ENCODE data around the gene FBXO38. TPM values are rescaled to one million over a fixed set of nuclear protein-coding genes. Genes with fewer than 3 reads are reported as not detected.

Gene FBXO38
- total RNA-seq, 1 experiment from 2014 or later = 36.3 TPM

GRCh38 chr5:148459669-148460068, 75.9 kb downstream of the FBXO38 start:
- intact Hi-C loops (cut with micrococcal nuclease) = loop anchor here (5.0 kb wide), 1 partner anchor 282 kb away; no protein-coding TSS in a partner anchor
- ATAC-seq (no peak), DNase-seq (ENCODE audit: low read depth, low spot score) (no peak)
- H3K9ac ChIP-seq (ENCODE audit: low read length) = no peak overlapping the region
- no peak overlapping the region for H3K4me2 ChIP-seq (ENCODE audit: low read length)
- no peaks in the 10 kb centered on the region for H3K36me3 ChIP-seq (ENCODE audit: control insufficient read depth in 1 of 2, insufficient read depth in 2 of 2, low read length in 2 of 2)
- ChIA-PET CTCF (interaction anchor here (2.0 kb wide), 1 partner anchor 271 kb away, joined by 11 read pairs; no protein-coding TSS in a partner anchor), POLR2A (no interaction called here), RAD21 (ENCODE audit: low non-redundant PET in 1 of 2, low total read pairs in 2 of 2, uncharacterized antibody in 2 of 2, unreplicated experiment in 2 of 2) (no interaction called here)
- TF ChIP-seq, protein P1, sequence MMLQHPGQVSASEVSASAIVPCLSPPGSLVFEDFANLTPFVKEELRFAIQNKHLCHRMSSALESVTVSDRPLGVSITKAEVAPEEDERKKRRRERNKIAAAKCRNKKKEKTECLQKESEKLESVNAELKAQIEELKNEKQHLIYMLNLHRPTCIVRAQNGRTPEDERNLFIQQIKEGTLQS (IDR thresholded peaks at IDR 0.05) = no peak
- TF ChIP-seq EZH2 (IDR thresholded peaks at IDR 0.05) = no peak
- no peak for TF ChIP-seq ZBTB33 (IDR thresholded peaks at IDR 0.05; ENCODE audit: extremely low read depth, insufficient replicate concordance, low read length)
- TF ChIP-seq REST (IDR thresholded peaks at IDR 0.05; ENCODE audit: low read depth) = no peak
- no peak for TF ChIP-seq ZNF274 (IDR thresholded peaks at IDR 0.05; ENCODE audit: low read depth, low read length)
- no peak for TF ChIP-seq CBX3 (IDR thresholded peaks at IDR 0.05; ENCODE audit: low read depth)
- TF ChIP-seq, protein P2, sequence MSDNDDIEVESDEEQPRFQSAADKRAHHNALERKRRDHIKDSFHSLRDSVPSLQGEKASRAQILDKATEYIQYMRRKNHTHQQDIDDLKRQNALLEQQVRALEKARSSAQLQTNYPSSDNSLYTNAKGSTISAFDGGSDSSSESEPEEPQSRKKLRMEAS (IDR thresholded peaks at IDR 0.05) = no peak
- TF ChIP-seq EZH2phosphoT487 (IDR thresholded peaks at IDR 0.05; ENCODE audit: borderline replicate concordance) = no peak
- TF ChIP-seq, protein P3, sequence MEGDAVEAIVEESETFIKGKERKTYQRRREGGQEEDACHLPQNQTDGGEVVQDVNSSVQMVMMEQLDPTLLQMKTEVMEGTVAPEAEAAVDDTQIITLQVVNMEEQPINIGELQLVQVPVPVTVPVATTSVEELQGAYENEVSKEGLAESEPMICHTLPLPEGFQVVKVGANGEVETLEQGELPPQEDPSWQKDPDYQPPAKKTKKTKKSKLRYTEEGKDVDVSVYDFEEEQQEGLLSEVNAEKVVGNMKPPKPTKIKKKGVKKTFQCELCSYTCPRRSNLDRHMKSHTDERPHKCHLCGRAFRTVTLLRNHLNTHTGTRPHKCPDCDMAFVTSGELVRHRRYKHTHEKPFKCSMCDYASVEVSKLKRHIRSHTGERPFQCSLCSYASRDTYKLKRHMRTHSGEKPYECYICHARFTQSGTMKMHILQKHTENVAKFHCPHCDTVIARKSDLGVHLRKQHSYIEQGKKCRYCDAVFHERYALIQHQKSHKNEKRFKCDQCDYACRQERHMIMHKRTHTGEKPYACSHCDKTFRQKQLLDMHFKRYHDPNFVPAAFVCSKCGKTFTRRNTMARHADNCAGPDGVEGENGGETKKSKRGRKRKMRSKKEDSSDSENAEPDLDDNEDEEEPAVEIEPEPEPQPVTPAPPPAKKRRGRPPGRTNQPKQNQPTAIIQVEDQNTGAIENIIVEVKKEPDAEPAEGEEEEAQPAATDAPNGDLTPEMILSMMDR (IDR thresholded peaks at IDR 0.05 in 2 of 3, conservative IDR thresholded peaks at IDR 0.05 in 1 of 3; ENCODE audit: borderline replicate concordance in 1 of 3, insufficient read depth in 1 of 3, low read depth in 2 of 3, low read length in 2 of 3) = no peak
- no peak for TF ChIP-seq FOSL1 (IDR thresholded peaks at IDR 0.05; ENCODE audit: low read depth)
- no peak for TF ChIP-seq JUND (IDR thresholded peaks at IDR 0.05)
- TF ChIP-seq EGR1 (IDR thresholded peaks at IDR 0.05; ENCODE audit: low read depth) = no peak
- TF ChIP-seq TCF7L2 (IDR thresholded peaks at IDR 0.05; ENCODE audit: borderline replicate concordance, extremely low read depth, insufficient read depth, insufficient read length) = no peak
- TF ChIP-seq POLR2AphosphoS5 (IDR thresholded peaks at IDR 0.05; ENCODE audit: low read depth, low read length) = no peak
- no peak for TF ChIP-seq RAD21 (IDR thresholded peaks at IDR 0.05; ENCODE audit: low read depth)
- TF ChIP-seq SIN3A (IDR thresholded peaks at IDR 0.05; ENCODE audit: low read depth) = no peak
- TF ChIP-seq SP1 (IDR thresholded peaks at IDR 0.05; ENCODE audit: low read depth) = no peak
- TF ChIP-seq ZFX (IDR thresholded peaks at IDR 0.05) = no peak
- no TSS peak for BruUV-seq (replicated peaks)
- no peaks in the 10 kb centered on the region for H3K9me3 ChIP-seq (ENCODE audit: control insufficient read depth in 1 of 2, insufficient read depth in 1 of 2, low read depth in 1 of 2, low read length in 2 of 2)
- H2AFZ ChIP-seq (ENCODE audit: low read depth, low read length, poor library complexity, severe bottlenecking) = no peak overlapping the region
- H3K79me2 ChIP-seq (ENCODE audit: insufficient read depth, low read length) = no peaks in the 10 kb centered on the region
- peaks cover 18% of the 10 kb centered on the region for H3K27me3 ChIP-seq (ENCODE audit: insufficient read depth, low read length)
- H3K4me1 ChIP-seq (ENCODE audit: control insufficient read depth in 1 of 2, insufficient read depth in 2 of 2, low read length in 2 of 2) = no peaks in the 10 kb centered on the region
- no peak overlapping the region for H3K27ac ChIP-seq (ENCODE audit: low read depth, low read length)
- no peaks in the 10 kb centered on the region for H3K9me2 ChIP-seq (ENCODE audit: insufficient read depth)
- H3K4me3 ChIP-seq (replicated peaks in 1 of 2; ENCODE audit: low read depth in 1 of 2, low read length in 2 of 2) = no peak overlapping the region
- no peaks in the 10 kb centered on the region for H4K20me1 ChIP-seq (ENCODE audit: insufficient read depth)

All from HCT116 (cell line).